Stimulated activated CD4-positive, alpha-beta T cell treated with anti-CD3 and anti-CD28 coated beads, Interleukin-2, amount 100 ng/mL, for 24 hours (primary cell): ENCODE results near the gene GNG7.
A peak's percentile ranks its signal among the peaks of the same experiment; 100 is the strongest.
"Not testable (repeated sequence)": the region's sequence is repeated elsewhere in the genome, so short reads cannot be mapped to it uniquely, and the experiment has no call there.

Experiments
- DNase-seq, 2 donors: peaks; one replicate each; pipeline ENCODE4 v3.0.0-alpha.2; 2020

GNG7 gene

GRCh38 chr19:2529473-2529918, 173.0 kb downstream of the GNG7 start:
- no peak for DNase-seq

GRCh38 chr19:2528675-2529101, 173.8 kb downstream of the GNG7 start:
- no peak for DNase-seq

- DNase-seq = no peak
These were observed 174.8 kb downstream of the GNG7 start for GRCh38 chr19:2527686-2528085.

GRCh38 chr19:2527171-2527570, 175.3 kb downstream of the GNG7 start:
- DNase-seq = no peak

- DNase-seq = no peak
These were observed 177.4 kb downstream of the GNG7 start for GRCh38 chr19:2524840-2525723.

- DNase-seq = no peak
These were observed 178.1 kb downstream of the GNG7 start for GRCh38 chr19:2524361-2524839.

GRCh38 chr19:2523630-2524311, 178.7 kb downstream of the GNG7 start:
- DNase-seq = no peak

GRCh38 chr19:2519482-2519881, 183.0 kb downstream of the GNG7 start:
- DNase-seq = no peak

GRCh38 chr19:2518856-2519255, 183.6 kb downstream of the GNG7 start:
- DNase-seq = not testable (repeated sequence)

- no peak for DNase-seq
These were observed 184.5 kb downstream of the GNG7 start for GRCh38 chr19:2517881-2518601.

GRCh38 chr19:2516727-2517126, 185.8 kb downstream of the GNG7 start:
- no peak for DNase-seq

- no peak for DNase-seq
These were observed 187.4 kb downstream of the GNG7 start for GRCh38 chr19:2514981-2515518.

GRCh38 chr19:2512523-2513431, 189.7 kb downstream of the GNG7 start:
- no peak for DNase-seq

- no peak for DNase-seq
These were observed 190.5 kb downstream of the GNG7 start for GRCh38 chr19:2511991-2512390.

GRCh38 chr19:2511570-2511969, 190.9 kb downstream of the GNG7 start:
- DNase-seq = no peak

GRCh38 chr19:2509096-2509495, 193.4 kb downstream of the GNG7 start:
- no peak for DNase-seq

- no peak for DNase-seq
These were observed 195.4 kb downstream of the GNG7 start for GRCh38 chr19:2507109-2507508.

GRCh38 chr19:2506656-2507055, 195.8 kb downstream of the GNG7 start:
- not testable (repeated sequence) for DNase-seq

GRCh38 chr19:2503521-2504109, 198.9 kb downstream of the GNG7 start:
- peak; percentile 67 to 72 for DNase-seq

- DNase-seq = no peak
These were observed 201.6 kb downstream of the GNG7 start for GRCh38 chr19:2500841-2501261.

GRCh38 chr19:2500156-2500555, 202.3 kb downstream of the GNG7 start:
- DNase-seq = no peak
